A549 (cell line): ENCODE measurements around the gene GORASP1. TPM values are rescaled to one million over a fixed set of nuclear protein-coding genes. Genes with fewer than 3 reads are reported as not detected.

Experiments used
- ATAC-seq, 2 experiments: fragments of 200-7000 bp in 1 of 2; fragments of >200 bp in 1 of 2; cut with Nextera tagmentation in 1 of 2; cut with Tn5 transposase in 1 of 2; 3 replicates each; pipeline versions ENCODE4 v1.8.0 to v1.9.1; 2018 to 2020; ENCODE audit warnings: mild to moderate bottlenecking in 1 of 2, moderate library complexity in 1 of 2
- CTCF ChIA-PET: fragments of 300-600 bp; sonication (Branson Sonifier 250); formaldehyde crosslinking; extraction: SDS; loops from one replicate; lab custom pipeline; 2021; ENCODE audit warnings: antibody characterized with exemption, inconsistent platforms; lab: Yijun Ruan, JAX
- POLR2A ChIA-PET: fragments of 350-600 bp; formaldehyde crosslinking; extraction: SDS; loops from one replicate; lab custom pipeline; 2021; ENCODE audit warnings: antibody characterized with exemption, inconsistent platforms; lab: Yijun Ruan, JAX
- DNase-seq, 2 experiments: peaks; one replicate each; pipeline versions ENCODE4 v3.0.0 to v3.0.0-alpha.2; 2011 to 2016; ENCODE audit warnings: low read depth in 1 of 2, low spot score in 1 of 2
- FAIRE-seq: peaks from 2 replicates; lab custom pipeline; 2011; peaks lifted over from hg19 to GRCh38; lab: Jason Lieb, UNC
- H3K27ac ChIP-seq, 2 experiments: fragments of >200 bp; sonication (Bioruptor Twin); formaldehyde crosslinking; 3 replicates each; pipeline ENCODE4 v1.5.1; 2016 to 2017
- H3K4me1 ChIP-seq: fragments of >200 bp; sonication (Bioruptor Twin); formaldehyde crosslinking; 3 replicates; pipeline ENCODE4 v1.6.1; 2016
- H3K4me2 ChIP-seq: fragments of >200 bp; sonication (Bioruptor Twin); formaldehyde crosslinking; 3 replicates; pipeline ENCODE4 v1.6.1; 2016
- H3K4me3 ChIP-seq: fragments of >200 bp; sonication (Bioruptor Twin); formaldehyde crosslinking; 3 replicates; pipeline ENCODE4 v1.5.1; 2016
- H3K9me3 ChIP-seq: fragments of >200 bp; sonication (Bioruptor Twin); formaldehyde crosslinking; 3 replicates; pipeline ENCODE4 v1.6.1; 2016
- CBX8 ChIP-seq: fragments of 200-600 bp; sonication (generic); IDR thresholded peaks from 2 replicates; pipeline ENCODE4 v1.6.1; 2016
- CHD4 ChIP-seq: fragments of 200-600 bp; sonication (generic); IDR thresholded peaks from 2 replicates; pipeline ENCODE4 v1.6.1; 2016; ENCODE audit warnings: antibody characterized with exemption, mild to moderate bottlenecking, borderline replicate concordance
- EHMT2 ChIP-seq: fragments of 200-600 bp; sonication (generic); IDR thresholded peaks from 2 replicates; pipeline ENCODE4 v1.6.1; 2016; ENCODE audit warnings: antibody characterized with exemption, low read depth, mild to moderate bottlenecking, moderate library complexity
- EP300 ChIP-seq, 2 experiments: fragments of >200 bp; sonication (Bioruptor Twin); formaldehyde crosslinking; IDR thresholded peaks; 2 replicates in 1 of 2; 3 replicates in 1 of 2; pipeline ENCODE4 v1.6.1; 2016 to 2017
- FOSB ChIP-seq: fragments of 250-450 bp; sonication (Bioruptor Pico); IDR thresholded peaks from 2 replicates; pipeline ENCODE4 v1.5.0; 2020; ENCODE audit warnings: mild to moderate bottlenecking, moderate library complexity
- HEYL ChIP-seq: fragments of 250-450 bp; sonication (Bioruptor Pico); IDR thresholded peaks from 2 replicates; pipeline ENCODE4 v1.8.0; 2021; ENCODE audit warnings: mild to moderate bottlenecking, moderate library complexity
- KDM1A ChIP-seq: fragments of 200-600 bp; sonication (generic); IDR thresholded peaks from 2 replicates; pipeline ENCODE4 v1.6.1; 2016; ENCODE audit warnings: low read depth, mild to moderate bottlenecking
- KDM5A ChIP-seq: fragments of 200-600 bp; sonication (generic); IDR thresholded peaks from 2 replicates; pipeline ENCODE4 v1.6.1; 2016; ENCODE audit warnings: antibody characterized with exemption, mild to moderate bottlenecking
- NFE2L2 ChIP-seq: fragments of 150-350 bp; conservative IDR thresholded peaks from 2 replicates; pipeline ENCODE4 v1.6.1; 2014; ENCODE audit warnings: low read length
- NPAS2 ChIP-seq: fragments of 250-450 bp; sonication (Bioruptor Pico); IDR thresholded peaks from 2 replicates; pipeline ENCODE4 v1.8.0; 2022; ENCODE audit warnings: mild to moderate bottlenecking, moderate library complexity, borderline replicate concordance
- PHF8 ChIP-seq: fragments of 200-600 bp; sonication (generic); IDR thresholded peaks from 2 replicates; pipeline ENCODE4 v1.6.1; 2016; ENCODE audit warnings: low read depth, mild to moderate bottlenecking, antibody characterized with exemption, moderate library complexity, borderline replicate concordance
- POLR2A ChIP-seq: IDR thresholded peaks from 2 replicates; pipeline ENCODE4 v1.6.1; 2012; ENCODE audit warnings: mild to moderate bottlenecking, low read length
- POLR2AphosphoS2 ChIP-seq: conservative IDR thresholded peaks from 2 replicates; pipeline ENCODE4 v1.6.1; 2012; ENCODE audit warnings: low read length, improper control_type of control experiment, inconsistent platforms
- RCOR1 ChIP-seq: fragments of 150-350 bp; IDR thresholded peaks from 2 replicates; pipeline ENCODE4 v1.6.1; 2014; ENCODE audit warnings: antibody characterized with exemption, low read length, low read depth
- SREBF2 ChIP-seq: fragments of 450-650 bp; IDR thresholded peaks from 2 replicates; pipeline ENCODE4 v1.6.1; 2014; ENCODE audit warnings: mild to moderate bottlenecking, moderate library complexity
- TFCP2L1 ChIP-seq: fragments of 250-450 bp; sonication (Bioruptor Pico); IDR thresholded peaks from 2 replicates; pipeline ENCODE4 v1.5.0; 2021; ENCODE audit warnings: mild to moderate bottlenecking
- WGBS: methylation state at CpG from one replicate; pipeline ENCODE4 v1.1.6; 2017; ENCODE audit errors: missing lambda C conversion rate; 5-methylcytosine and 5-hydroxymethylcytosine counted together
- polyA plus RNA-seq, 4 experiments: library from polyadenylated mRNA; depleted of rRNA in 3 of 4; stranded (reverse); fragments of >200 nt; fragmentation: RNase III in 1 of 4; extraction: RNeasy Plus Mini Kit Qiagen cat#74134 plus additional on column Dnase treatment in 1 of 4; gene quantifications; 2 replicates in 3 of 4; 3 replicates in 1 of 4; pipeline ENCODE4 v1.2.3, GENCODE V29; 2011 to 2017
- TF ChIP-seq, protein P1 (sequence below): fragments of >200 bp; sonication (Bioruptor Twin); formaldehyde crosslinking; IDR thresholded peaks from 2 replicates; pipeline ENCODE4 v1.6.1; 2016
- TF ChIP-seq, protein P2 (sequence below): IDR thresholded peaks from 2 replicates; pipeline ENCODE4 v1.6.1; 2012
- TF ChIP-seq, protein P3 (sequence below): fragments of 200-600 bp; sonication (generic); IDR thresholded peaks from 2 replicates; pipeline ENCODE4 v1.6.1; 2016; ENCODE audit warnings: antibody characterized with exemption, mild to moderate bottlenecking, moderate library complexity
- TF ChIP-seq, protein P4 (sequence below): fragments of >200 bp; sonication (Bioruptor Twin); formaldehyde crosslinking; IDR thresholded peaks from 3 replicates; pipeline ENCODE4 v1.5.1; 2016

Gene GORASP1
- polyA plus RNA-seq, 2 of the 4 experiments (the other 2 are of a cell fraction), result 30.3 to 32.3 TPM

DNA sequence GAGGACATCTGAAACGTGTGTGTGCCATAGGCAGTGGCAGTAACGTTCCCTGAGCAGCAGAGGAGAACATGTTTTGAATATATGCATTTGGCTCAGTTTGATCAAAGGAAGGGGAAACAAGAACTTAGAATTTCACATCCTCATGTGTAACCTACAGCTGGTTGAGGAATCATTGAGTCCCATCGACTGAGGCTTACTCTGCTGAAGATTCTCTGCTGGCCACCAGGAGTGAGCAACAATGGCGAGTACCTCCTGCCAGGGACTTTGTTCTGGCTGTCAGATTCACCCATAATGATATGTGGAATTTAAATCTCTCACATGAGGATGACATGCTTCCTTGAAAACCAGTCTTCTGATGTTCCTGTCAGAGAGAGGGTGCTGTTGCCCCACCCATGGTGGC, 21.3 kb downstream of the GORASP1 start:
- Histone ChIP-seq H3K4me2 (no peak overlapping the region), H3K4me3 (no peak overlapping the region)
- FAIRE-seq, result no peak
- POLR2A ChIA-PET, result no interaction called here
- TF ChIP-seq, protein P1, sequence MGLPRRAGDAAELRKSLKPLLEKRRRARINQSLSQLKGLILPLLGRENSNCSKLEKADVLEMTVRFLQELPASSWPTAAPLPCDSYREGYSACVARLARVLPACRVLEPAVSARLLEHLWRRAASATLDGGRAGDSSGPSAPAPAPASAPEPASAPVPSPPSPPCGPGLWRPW, result no peak
- TF ChIP-seq POLR2AphosphoS2 (no peak), RCOR1 (no peak), TFCP2L1 (no peak), CBX8 (no peak), FOSB (CRISPR knock-in tag) (no peak), PHF8 (no peak), KDM1A (no peak)
- TF ChIP-seq, protein P2, sequence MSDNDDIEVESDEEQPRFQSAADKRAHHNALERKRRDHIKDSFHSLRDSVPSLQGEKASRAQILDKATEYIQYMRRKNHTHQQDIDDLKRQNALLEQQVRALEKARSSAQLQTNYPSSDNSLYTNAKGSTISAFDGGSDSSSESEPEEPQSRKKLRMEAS, result no peak
- TF ChIP-seq, protein P3, sequence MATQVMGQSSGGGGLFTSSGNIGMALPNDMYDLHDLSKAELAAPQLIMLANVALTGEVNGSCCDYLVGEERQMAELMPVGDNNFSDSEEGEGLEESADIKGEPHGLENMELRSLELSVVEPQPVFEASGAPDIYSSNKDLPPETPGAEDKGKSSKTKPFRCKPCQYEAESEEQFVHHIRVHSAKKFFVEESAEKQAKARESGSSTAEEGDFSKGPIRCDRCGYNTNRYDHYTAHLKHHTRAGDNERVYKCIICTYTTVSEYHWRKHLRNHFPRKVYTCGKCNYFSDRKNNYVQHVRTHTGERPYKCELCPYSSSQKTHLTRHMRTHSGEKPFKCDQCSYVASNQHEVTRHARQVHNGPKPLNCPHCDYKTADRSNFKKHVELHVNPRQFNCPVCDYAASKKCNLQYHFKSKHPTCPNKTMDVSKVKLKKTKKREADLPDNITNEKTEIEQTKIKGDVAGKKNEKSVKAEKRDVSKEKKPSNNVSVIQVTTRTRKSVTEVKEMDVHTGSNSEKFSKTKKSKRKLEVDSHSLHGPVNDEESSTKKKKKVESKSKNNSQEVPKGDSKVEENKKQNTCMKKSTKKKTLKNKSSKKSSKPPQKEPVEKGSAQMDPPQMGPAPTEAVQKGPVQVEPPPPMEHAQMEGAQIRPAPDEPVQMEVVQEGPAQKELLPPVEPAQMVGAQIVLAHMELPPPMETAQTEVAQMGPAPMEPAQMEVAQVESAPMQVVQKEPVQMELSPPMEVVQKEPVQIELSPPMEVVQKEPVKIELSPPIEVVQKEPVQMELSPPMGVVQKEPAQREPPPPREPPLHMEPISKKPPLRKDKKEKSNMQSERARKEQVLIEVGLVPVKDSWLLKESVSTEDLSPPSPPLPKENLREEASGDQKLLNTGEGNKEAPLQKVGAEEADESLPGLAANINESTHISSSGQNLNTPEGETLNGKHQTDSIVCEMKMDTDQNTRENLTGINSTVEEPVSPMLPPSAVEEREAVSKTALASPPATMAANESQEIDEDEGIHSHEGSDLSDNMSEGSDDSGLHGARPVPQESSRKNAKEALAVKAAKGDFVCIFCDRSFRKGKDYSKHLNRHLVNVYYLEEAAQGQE, result no peak
- TF ChIP-seq, protein P4, sequence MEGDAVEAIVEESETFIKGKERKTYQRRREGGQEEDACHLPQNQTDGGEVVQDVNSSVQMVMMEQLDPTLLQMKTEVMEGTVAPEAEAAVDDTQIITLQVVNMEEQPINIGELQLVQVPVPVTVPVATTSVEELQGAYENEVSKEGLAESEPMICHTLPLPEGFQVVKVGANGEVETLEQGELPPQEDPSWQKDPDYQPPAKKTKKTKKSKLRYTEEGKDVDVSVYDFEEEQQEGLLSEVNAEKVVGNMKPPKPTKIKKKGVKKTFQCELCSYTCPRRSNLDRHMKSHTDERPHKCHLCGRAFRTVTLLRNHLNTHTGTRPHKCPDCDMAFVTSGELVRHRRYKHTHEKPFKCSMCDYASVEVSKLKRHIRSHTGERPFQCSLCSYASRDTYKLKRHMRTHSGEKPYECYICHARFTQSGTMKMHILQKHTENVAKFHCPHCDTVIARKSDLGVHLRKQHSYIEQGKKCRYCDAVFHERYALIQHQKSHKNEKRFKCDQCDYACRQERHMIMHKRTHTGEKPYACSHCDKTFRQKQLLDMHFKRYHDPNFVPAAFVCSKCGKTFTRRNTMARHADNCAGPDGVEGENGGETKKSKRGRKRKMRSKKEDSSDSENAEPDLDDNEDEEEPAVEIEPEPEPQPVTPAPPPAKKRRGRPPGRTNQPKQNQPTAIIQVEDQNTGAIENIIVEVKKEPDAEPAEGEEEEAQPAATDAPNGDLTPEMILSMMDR, result no peak
- TF ChIP-seq, all 56 proteins: peak for 0
- CTCF ChIA-PET, result interaction anchor here (1.0 to 3.4 kb wide), 4 partner anchors 9 to 203 kb away, joined by 3 to 14 read pairs (median 4); no protein-coding TSS in a partner anchor
- ATAC-seq (peak in 1 of 2 experiments; percentile 41; a peak in 2 of 6 replicates), DNase-seq (no peak)
- 87% methylated on average over 4 of the region's 4 CpGs for WGBS
- Histone ChIP-seq H3K4me1 (no peaks in the 10 kb centered on the region), H3K27ac (no peak overlapping the region), H3K9me3 (no peaks in the 10 kb centered on the region)

DNA sequence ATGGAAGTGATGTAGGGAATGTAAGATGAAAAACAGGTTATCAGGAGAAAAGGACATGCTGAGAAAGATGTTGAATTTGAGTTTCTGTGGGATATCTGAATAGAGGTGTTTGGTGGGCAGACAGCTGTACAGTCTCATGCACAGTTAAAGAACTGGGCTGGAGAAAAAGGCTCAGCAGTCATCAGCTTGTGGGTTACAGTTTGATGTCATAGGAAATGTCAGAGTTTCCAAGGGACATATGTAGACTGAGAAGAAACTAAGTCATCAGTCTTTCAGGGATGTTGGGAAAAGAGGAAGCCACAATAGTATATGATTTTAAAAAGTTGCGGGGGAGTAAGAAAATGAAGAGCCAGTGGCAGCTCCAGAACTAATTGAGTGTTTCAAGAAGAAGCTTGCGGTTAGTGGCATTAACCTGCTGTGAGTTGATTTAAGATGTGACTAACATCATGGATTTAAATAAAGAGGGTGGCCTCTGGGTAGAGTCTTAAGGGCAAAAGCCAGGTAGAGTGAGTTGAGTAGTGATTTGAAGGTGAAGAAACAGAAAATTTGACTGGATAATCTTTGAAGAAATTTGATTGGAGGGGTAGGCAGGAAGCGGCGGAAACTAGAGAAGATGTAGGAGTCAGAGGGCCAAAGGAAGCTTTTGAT, 24.6 kb downstream of the GORASP1 start:
- TF ChIP-seq NFE2L2, result no peak
- no peak for TF ChIP-seq HEYL (CRISPR knock-in tag)
- TF ChIP-seq PHF8, result no peak
- TF ChIP-seq KDM5A, result no peak
- TF ChIP-seq POLR2A, result no peak
- TF ChIP-seq RCOR1, result no peak
- ChIA-PET CTCF (interaction anchor here (1.0 to 1.6 kb wide), 4 partner anchors 13 to 205 kb away, joined by 3 to 5 read pairs (median 4); no protein-coding TSS in a partner anchor), POLR2A (no interaction called here)
- Histone ChIP-seq H3K4me3 (no peak overlapping the region), H3K4me2 (no peak overlapping the region), H3K27ac (no peak overlapping the region), H3K9me3 (no peaks in the 10 kb centered on the region), H3K4me1 (no peaks in the 10 kb centered on the region)
- no peak for ATAC-seq
- WGBS, result 97% methylated on average over 4 of the region's 4 CpGs
- DNase-seq, result no peak
- FAIRE-seq, result no peak

DNA sequence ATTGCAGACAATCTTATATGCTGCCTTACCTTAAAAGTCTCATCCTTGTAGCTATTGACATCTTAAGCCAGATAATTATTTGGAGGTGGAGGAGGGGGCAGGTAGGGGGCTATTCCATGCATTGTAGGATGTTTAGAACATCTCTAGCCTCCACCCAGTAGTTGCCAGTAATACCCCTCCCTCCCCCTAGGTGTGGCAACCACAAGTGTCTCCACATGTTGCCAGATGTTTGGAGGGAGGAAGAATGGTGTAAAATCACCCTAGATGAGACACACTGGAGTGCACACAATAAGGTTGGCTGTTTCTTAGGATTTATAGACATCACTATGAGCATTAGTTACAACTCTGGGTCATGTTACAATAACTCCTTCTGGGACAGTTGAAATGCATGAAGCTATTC, 27.4 kb downstream of the GORASP1 start:
- ATAC-seq (no peak), FAIRE-seq (no peak), DNase-seq (no peak)
- Histone ChIP-seq H3K4me1 (no peaks in the 10 kb centered on the region), H3K4me2 (no peak overlapping the region), H3K27ac (no peak overlapping the region), H3K9me3 (no peaks in the 10 kb centered on the region), H3K4me3 (no peak overlapping the region)
- ChIA-PET CTCF (interaction anchor here (1.3 to 2.9 kb wide), 5 partner anchors 11 to 212 kb away, joined by 3 to 22 read pairs (median 7); no protein-coding TSS in a partner anchor), POLR2A (no interaction called here)
- TF ChIP-seq CHD4, result no peak
- TF ChIP-seq, protein P4, result no peak
- TF ChIP-seq EP300 (IDR thresholded peaks at IDR 0.05), result no peak
- no peak for TF ChIP-seq SREBF2
- TF ChIP-seq NPAS2 (CRISPR knock-in tag), result no peak
- TF ChIP-seq, protein P2, result no peak
- no peak for TF ChIP-seq EHMT2
